Limb (tissue), 2 donors: ENCODE measurements around the gene MTRR.
"Not testable (repeated sequence)": the region's sequence is repeated elsewhere in the genome, so short reads cannot be mapped to it uniquely, and the experiment has no call there.

ENCODE experiments used
- DNase-seq, 2 donors: peaks; one replicate each; pipeline ENCODE4 v3.0.0-alpha.2; 2016; ENCODE audit errors: extremely low spot score in 2 of 2

The MTRR gene

GRCh38 chr5:7897014-7897600 is 28.2 kb downstream of the MTRR start:
- no peak for DNase-seq

GRCh38 chr5:7902201-7902600 is 33.3 kb downstream of the MTRR start:
- DNase-seq: no peak

GRCh38 chr5:7902666-7903625 is 34.0 kb downstream of the MTRR start:
- no peak for DNase-seq

GRCh38 chr5:7904170-7904569 is 35.2 kb downstream of the MTRR start:
- DNase-seq: no peak

- no peak for DNase-seq
Observed at GRCh38 chr5:7907612-7908011, 38.7 kb downstream of the MTRR start.

- no peak for DNase-seq
Observed at GRCh38 chr5:7908317-7908716, 39.4 kb downstream of the MTRR start.

GRCh38 chr5:7910738-7911428 is 41.9 kb downstream of the MTRR start:
- no peak for DNase-seq

- DNase-seq: not testable (repeated sequence)
Observed at GRCh38 chr5:7911429-7911771, 42.5 kb downstream of the MTRR start.

GRCh38 chr5:7916171-7916804 is 47.3 kb downstream of the MTRR start:
- DNase-seq: no peak

- DNase-seq: no peak
Observed at GRCh38 chr5:7917130-7918123, 48.5 kb downstream of the MTRR start.

GRCh38 chr5:7925961-7926695 is 57.2 kb downstream of the MTRR start:
- no peak for DNase-seq

GRCh38 chr5:7926720-7927119 is 57.8 kb downstream of the MTRR start:
- DNase-seq: no peak

- DNase-seq: peak; percentile 73 to 77
Observed at GRCh38 chr5:7927466-7928375, 58.8 kb downstream of the MTRR start.

GRCh38 chr5:7930011-7930410 is 61.1 kb downstream of the MTRR start:
- DNase-seq: no peak

GRCh38 chr5:7941692-7942091 is 72.7 kb downstream of the MTRR start:
- no peak for DNase-seq

- no peak for DNase-seq
Observed at GRCh38 chr5:7947301-7947700, 78.4 kb downstream of the MTRR start.
